Activated CD4-positive, CD25-positive, alpha-beta regulatory T cell treated with anti-CD3 and anti-CD28 coated beads, Interleukin-2, amount 50 U/mL, for 72 hours (primary cell): ENCODE results near the gene RAB18.
"Not testable (repeated sequence)": the region's sequence is repeated elsewhere in the genome, so short reads cannot be mapped to it uniquely, and the experiment has no call there.

ENCODE experiments used
- DNase-seq: peaks from one replicate; pipeline ENCODE4 v3.0.0; 2021

RAB18 gene

DNA sequence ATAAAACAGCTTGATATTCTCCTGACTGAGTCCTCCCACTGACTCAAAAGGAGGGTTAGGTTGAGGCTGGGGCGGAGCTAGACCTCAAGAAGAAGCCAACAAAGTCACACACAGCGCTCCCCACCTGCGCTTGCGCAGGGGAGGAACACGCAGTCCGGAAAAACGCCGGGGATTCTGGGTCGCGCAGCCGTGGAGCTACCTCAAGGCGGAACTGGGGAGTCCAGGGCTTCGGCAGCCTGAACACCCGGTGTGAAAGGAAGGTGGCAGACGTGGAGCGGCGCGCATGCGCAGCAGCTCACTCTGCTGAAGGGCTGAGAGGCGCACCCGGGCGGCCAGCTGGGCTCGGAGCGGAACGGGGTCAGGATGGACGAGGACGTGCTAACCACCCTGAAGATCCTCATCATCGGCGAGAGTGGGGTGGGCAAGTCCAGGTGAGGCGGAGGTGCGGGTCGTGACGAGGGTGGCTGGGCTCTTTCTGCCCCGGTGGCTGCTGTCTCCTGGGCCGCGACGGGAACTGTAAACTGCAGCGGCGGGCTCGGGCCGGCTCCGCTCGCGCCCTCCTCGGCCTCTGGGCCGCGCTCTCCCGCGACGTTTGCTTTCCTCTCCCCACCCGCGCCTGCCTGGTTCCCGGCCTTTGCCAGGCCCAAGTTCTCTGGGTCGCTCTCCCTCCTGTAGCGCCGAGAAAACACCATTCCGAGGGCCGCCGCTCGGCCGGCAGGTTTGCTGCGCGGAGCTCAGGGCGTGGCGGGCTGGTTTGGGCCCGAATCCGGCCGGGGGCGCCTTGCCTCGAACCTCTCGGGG is at the start of gene RAB18:
Gene RAB18 (plus strand): TSS at position 298 of the 801 bp plus-strand sequence. CDS start 66 bp downstream, at position 364.
- DNase-seq: peak; percentile 96

DNA sequence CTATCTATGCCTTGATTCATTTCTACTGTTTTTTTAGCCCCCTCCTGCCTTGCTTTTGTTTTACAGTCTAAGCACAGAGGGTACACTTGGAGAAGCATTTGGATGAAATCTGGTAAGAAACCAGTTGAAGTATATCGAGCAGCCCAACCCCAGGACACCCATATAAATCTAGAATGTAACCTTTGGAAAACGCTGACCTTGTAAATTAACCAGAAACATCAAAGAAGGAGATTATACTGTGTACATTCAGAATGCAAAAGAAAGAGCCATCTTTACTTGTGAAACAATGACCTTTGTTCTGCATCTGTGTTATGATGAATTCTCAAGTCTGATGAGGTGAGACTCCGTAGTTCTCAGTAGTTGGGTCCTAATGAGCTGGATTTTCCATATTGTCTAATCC is 49.3 kb upstream of the RAB18 start:
- DNase-seq: no peak

DNA sequence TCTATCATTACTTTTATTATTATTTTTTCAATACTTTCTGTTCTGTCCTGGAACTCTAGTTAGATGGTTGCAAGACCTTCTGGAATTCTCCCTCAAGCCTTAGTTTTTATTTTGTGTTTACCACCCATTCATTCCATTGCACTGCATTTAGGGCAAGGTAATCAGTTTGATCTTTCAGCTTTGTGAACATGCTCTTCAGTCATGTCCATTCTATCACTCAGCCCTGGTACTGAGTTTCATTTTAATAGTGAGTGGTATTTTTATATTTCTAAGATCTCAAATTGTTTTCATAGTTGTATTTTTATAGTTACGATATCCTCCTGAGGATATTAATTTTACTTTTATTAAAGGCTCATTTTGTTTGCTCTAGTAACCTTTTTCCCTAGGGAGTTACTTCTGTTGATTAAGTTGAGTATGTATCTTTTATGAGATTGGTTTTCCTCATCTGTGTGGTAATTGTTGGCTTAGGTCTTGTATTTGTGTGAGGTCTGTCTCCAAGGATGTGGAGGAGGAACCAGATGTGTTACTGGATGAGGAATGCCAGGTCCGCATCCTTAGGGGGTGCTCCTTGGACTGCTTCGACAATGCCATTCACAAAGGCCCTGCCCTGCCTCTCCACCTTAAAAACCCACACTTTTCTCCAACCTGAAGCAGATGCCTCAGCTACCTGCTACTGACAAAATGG is 46.7 kb upstream of the RAB18 start:
- no peak for DNase-seq

DNA sequence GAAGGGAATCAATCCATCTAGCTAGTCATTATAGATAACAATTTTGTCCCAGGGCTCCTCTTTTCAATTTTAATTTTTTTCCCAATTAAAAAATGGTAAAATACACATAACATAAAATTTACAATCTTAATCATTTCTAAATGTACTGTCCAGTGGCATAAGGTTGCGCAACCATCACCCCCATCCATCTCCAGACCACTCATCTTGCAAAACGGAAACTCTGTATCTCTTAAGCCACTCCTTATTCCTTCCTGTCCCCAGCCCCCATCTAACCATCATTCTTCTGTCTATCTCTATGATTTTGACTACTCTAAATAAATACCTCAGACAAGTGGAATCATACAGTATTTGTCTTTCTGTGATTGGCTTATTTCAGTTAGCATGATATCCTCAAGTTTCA is 46.1 kb upstream of the RAB18 start:
- DNase-seq: no peak

DNA sequence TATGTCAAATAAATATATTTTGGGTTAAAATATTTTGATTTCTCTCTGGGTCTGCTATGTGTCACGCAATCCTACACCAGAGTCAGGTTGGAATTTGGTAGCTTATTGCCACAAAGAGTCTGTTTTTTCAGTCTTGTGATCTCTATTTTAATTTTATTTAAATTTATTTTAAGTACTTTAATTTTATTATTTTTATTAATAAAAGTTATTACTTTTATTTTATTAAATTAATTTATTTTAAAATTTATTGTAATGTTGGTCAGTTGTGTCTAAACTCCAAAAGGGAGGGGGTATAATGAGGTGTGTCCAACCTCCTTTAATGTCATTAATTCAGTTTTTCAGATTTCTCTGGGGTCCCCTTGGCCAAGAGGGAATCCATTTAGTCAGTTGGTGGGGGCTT is 42.8 kb upstream of the RAB18 start:
- no peak for DNase-seq

DNA sequence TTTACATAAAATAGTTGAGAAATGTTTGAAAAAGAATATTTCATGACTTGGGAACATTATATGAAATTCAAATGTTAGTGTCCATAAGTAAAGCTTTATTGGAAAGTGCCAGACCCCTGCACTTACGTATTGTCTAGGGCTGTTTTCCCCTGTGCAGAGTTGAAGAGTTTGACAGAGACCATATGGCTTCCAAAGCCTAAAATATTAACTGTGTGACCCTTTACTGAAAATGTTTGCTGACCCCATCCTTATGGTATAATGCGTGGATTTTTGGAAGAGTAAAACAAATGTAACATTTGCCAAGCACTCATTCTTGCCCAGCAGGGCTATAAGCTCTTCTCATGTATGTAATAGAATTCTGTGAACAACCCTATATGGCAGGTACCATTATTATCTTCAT is 40.1 kb upstream of the RAB18 start:
- DNase-seq: no peak

DNA sequence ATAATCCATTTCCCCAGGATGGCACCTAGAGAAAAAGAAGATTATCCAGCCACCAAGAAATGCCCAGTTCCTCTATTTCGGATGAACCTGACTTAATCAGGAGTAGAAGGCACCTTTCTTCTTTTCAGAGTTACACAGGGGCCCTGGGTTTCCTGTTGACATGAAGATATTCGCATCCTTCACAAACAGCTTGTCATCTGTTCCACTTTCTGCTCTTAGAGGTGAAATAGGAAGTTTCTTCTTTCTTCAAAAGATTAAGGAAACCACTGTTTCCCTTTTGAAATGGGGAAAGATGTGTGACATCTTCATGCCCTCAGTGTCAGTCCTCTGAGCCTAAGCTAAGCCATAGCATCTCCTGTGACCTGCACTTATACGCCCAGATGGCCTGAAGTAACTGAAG is 39.1 kb upstream of the RAB18 start:
- DNase-seq: no peak

DNA sequence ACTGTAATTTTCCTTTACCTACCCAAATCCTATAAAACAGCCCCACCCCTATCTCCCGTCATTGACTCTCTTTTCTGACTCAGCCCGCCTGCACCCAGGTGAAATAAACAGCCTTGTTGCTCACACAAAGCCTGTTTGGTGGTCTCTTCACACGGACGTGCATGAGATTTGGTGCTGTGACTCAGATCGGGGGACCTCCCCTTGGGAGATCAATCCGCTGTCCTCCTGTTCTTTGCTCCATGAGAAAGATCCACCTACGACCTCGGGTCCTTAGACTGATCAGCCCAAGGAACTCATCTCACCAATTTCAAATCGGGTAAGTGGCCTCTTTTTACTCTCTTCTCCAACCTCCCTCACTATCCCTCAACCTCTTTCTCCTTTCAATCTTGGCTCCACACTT is 38.5 kb upstream of the RAB18 start:
- DNase-seq: not testable (repeated sequence)

DNA sequence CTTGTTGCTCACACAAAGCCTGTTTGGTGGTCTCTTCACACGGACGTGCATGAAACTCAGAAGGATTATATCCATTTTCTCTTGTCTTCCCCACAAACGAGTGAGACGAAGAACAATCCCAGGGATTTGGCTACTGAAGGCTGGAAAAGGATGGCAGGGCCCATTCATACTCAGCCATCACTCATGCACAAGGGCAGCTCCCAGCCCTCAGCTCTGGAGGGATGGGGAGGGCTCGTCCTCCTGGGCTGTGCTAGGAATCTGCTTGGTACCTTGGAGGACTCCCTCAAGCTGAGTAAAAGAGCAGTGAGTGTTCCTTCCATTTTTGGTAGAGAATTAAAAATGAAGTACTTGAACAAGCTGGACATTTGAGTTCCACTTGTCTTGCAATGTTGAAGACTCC is 33.2 kb upstream of the RAB18 start:
- DNase-seq: no peak

DNA sequence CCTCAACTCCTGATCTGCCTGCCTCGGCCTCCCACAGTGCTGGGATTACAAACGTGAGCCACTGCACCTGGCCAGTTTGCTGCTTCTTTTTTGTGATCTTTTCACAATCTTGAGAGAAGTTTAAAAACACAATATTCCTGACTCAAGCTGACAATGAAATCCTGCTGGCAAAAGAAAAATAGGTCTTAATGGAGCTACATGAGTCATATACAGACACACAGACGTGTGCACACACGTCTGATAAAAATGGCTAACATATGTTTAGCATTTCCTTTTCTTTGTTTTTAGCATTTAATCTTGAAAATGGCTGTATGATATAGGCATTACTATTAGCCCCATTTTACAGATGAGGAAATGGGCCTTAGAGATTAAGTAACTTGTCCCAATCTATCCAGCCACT is 29.4 kb upstream of the RAB18 start:
- no peak for DNase-seq

DNA sequence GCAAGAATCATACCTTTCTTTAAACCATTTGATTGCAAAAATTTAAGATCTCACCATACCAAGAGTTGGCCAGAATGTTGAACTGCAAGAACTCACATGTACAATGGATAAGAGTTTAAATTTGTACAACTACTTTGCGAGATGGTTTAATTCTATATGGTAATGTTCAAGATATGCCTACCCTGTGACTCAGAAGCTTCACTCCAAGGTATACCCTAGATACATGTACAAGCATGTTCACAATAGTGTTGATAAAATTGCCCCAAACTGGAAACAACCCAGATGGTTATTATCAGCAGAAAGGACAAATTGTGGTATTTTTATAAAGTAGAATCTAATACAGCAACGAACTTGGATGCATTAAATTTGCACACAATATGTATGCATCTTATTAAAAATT is 25.1 kb upstream of the RAB18 start:
- DNase-seq: no peak

DNA sequence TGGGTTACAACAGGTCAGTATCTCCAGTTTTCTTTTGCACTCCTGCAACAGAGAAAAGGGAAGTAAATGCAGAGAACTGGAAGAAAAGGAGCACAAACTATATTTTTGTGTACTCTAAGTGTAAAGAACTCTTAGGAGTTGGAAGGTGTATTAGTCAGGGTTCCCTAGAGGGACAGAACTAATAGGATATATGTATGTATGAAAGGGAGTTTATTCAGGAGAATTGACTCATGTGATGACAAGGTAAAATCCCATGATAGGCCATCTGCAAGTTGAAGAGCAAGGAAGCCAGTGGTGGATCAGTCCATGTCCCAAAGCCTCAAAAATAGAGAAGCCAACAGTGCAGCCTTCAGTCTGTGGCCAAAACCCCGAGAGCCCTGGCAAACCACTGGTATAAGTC is 22.6 kb upstream of the RAB18 start:
- no peak for DNase-seq

DNA sequence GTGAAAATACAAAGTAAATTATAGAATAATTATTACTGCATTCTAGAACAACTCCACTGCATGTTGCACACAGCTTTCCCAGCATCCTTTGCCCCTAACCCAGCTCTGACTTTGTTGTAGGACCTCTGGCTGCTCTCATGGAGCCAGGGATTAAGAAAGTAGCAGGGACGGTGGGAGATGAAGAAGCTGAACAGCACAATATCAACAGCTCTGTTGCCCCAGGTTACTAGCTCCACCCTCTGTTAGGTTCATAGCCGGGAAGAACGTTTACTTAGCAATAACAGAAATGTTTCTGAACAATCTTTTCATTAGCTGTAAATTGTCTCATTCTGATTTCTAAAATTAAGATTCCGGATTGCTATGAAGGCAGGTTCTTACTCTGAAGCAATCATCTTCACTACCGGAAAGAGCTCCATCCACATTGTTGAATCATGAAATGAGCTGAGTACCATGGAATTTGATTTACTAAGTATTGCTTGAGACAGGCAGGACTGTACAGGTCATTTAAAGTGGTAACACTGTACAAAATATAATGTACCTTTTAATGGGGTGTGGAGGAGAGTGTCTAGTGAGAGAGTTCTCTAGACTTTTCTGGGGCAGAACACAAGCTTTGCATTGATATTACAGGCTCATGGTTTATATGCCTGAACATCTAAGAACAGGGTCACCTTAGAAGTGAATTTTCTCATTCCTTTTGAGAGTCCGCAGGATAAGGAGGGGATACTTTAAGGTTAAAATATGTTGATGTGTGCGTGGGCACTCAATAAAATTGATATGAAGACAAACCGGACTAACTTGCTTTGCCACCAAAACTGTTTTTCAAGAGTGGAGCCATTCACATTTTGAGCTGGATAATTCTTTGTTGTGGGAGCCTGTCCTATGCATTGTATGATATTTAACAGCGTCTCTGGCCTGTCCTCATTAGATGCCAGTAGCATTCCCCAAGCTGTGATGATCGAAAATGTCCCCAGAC is 20.8 kb upstream of the RAB18 start:
- no peak for DNase-seq

DNA sequence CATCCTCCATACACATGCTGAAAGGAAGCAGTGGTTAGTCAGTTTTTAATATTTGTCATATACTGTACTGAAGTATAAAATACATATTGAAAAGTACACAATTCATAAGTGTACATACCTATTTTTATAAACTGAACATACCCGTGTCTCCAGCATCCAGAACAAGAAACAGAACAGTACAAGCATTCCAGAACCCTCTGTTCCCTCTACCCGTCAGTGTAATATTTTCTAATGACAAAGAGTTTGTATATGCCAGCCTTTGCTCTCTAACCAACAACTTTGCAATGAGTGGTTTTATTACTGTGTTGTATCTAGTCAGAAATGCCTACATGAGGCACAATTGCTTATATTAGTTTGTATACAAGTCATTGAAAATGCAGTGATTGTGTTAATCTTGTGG is 18.7 kb upstream of the RAB18 start:
- no peak for DNase-seq

DNA sequence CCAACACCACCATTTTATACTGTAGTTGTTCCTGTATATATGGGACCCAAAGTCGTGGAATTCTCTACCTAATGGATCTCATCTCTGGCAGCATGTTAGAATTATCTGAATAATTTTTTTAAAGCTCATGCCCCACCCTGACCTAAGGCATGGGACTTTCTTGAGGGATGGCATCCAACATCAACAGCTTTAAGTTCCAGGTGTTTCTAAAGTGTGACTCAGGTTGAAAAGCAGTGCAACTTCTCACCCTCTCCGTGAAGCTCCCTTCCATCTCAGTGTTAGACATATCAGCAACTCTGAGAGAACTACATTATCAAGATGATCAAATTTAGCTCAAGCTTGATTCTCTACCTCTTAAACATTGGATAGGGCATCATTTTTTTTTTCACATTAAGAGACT is 18.1 kb upstream of the RAB18 start:
- no peak for DNase-seq

DNA sequence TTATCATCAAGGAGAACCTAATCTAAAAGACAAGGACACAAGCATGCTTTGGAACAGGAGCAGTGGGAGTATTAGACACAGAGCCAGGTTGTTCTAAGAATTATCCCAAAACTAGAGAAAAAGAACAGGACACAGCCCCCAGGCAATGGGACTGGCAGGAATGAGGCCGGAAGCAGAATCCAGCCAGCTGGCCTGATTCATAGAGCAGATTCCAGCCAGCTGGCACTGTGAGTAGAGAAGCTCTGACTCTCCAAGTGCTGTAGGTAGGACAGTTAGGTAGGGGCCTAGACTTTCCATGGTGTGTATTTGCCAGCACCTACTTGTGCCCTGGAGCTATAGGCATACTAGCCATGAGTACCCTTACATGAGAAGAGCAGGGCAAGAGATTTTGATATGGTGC is 13.3 kb upstream of the RAB18 start:
- no peak for DNase-seq

DNA sequence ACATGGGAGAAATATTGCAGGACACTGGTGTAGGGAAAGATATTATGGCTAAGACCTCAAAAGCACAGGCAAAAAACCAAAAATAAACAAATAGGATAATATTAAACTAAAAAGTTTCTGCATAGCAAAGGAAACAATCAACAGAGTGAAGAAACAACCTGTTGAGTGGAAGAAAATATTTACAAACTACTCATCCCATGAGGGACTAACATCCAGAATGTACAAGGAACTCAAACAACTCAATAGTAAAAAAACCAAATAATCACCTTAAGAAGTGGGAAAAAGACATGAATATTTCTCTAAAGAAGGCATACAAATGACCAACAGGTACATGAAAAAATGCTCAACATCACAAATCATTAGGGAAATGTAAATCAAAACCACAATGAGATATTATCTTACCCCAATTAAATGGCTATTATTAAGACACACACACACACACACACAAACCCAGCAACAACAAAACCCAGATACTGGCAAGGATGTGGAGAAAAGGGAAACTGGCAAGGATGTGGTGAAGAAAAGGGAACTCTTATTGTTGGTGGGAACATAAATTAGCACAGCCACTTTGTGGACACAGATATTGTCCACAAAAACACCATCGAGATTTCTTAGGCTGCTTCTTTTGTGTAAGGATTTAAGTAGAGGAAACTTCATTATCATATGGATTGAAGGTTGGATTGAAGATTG is 9.8 kb upstream of the RAB18 start:
- no peak for DNase-seq

DNA sequence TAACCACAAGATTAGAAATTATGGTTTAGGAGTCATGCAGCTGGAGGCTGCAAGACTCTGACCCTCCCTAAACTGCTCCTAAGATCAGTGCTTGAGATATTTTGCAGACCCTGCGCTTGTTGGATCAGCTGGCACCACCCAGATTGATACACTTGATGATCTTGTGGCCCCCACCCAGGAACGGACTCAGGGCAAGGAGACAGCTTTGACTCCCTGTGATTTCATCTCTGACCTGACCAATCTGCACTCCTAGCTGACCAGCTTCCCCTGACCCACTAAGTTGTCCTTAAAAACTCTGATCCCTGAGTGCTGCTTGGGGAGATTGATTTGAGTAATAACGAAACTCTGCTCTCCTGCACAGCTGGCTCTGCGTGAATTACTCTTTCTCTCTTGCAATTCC is 8.0 kb upstream of the RAB18 start:
- no peak for DNase-seq

DNA sequence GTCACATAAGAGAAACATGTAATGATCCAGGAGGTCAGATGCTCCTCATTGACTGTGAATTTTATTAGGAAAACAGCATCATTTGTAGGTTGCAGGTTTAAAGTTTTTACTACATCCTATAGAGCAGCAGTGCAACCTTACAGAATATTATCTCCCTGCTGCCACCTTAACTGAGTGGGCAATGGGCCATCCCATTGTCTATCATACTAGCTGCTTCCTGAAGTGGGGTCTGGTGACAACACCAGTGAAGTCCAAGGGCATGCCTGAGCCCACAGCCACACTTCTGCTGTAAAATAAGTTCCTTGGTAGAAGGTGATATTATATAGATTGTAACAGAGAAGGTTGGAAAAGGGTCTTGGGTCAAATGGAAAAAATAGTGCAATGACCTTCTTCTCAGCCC is 4.0 kb upstream of the RAB18 start:
- DNase-seq: no peak

DNA sequence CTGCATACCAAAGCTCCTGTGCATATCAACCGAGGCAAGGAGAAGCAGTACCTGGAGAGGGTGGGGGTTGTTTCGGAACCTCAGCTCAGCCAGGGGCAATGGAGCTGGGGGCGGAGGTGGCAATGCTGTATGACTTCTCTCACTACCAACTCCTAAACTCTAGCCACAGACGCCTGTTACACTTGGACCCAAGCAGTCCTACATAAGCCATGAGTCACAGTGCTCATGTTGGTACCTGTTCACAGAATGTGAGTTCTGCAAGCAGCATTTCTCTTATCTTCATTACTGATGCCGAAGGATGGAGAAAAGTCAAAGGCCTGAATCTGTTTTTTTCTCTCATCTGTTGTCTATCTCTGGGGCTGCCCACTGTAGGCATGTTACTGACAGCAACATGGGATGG is 3.2 kb upstream of the RAB18 start:
- no peak for DNase-seq

DNA sequence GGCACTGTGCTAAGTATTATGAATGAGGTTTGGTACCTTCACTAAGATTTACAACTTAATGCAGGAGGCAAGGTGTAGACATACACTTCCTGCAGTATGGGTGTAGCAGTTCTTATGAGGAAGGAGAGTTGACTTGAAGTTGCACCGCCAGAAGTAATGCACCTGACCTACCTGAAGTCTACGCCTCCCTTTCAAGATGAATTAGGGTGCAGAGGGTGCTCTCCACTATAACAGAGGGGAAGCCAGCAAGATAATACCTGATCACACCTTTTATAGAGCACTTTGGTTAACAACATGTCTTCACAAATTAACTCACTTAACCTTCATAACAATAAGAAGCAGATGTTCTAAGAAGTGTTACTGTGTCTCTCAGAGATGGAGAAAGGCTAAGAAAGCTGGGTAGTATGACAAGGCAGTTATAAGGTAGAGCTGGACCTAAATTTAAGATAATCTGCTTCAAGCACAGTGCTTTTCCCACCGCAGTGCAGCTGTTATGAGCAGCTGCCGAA is 552 bp upstream of the RAB18 start:
- DNase-seq: no peak

DNA sequence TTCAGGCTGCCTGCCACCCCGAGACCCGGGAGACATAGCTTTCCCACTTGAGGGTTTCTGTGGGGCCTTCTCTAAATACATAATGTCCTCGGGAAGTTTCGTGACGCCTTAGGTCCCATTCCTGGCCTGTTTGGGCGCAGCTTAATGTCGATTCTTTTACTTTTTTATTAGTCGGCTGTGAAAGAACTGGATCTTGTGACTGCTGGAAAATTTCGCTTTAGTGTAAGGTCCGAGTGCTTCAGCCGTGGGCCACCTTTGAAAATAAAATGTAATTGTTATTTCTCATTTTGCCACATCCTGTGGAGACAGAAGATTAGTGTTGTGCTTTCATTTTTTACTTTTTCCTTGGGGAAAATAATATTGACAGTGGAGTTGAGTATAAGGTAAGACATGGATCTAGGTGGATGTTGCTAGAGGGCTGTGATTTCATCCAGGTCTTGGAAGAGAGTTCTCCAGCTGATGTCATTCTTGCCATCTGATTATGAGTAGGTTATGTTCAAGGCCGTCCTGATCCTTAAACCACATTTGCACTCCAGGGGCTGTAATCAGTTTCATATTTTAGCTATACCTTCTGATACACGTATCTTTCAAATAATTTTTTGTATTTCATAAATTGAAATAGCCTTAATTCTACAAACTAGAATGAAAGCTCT is 830 bp downstream of the RAB18 start:
- no peak for DNase-seq
